Kidney (tissue), 14 donors: Measurements from ENCODE around the gene PDCD11. TPM values are rescaled to one million over a fixed set of nuclear protein-coding genes. Genes with fewer than 3 reads are reported as not detected.
A peak's percentile ranks its signal among the peaks of the same experiment; 100 is the strongest.

Experiments
- DNase-seq, 5 donors: peaks; one replicate each; pipeline ENCODE4 v3.0.0-alpha.2; 2013 to 2020
- FAIRE-seq: peaks from 2 replicates; lab custom pipeline; 2012; peaks lifted over from hg19 to GRCh38; lab: Jason Lieb, UNC
- H3K27ac ChIP-seq, 2 donors: one replicate each; pipeline ENCODE4 v1.7.0; 2013; ENCODE audit warnings: low read depth in 2 of 2, low read length in 2 of 2, inconsistent platforms in 1 of 2
- H3K27me3 ChIP-seq: one replicate; pipeline ENCODE4 v1.7.1; 2013; ENCODE audit warnings: low read length, inconsistent platforms; ENCODE audit not compliant: control insufficient read depth, insufficient read depth
- H3K36me3 ChIP-seq, 3 donors: one replicate each; pipeline versions ENCODE4 v1.7.0 to v1.7.1; 2013; ENCODE audit warnings: low read length in 3 of 3, control low read depth in 1 of 3, inconsistent platforms in 1 of 3; ENCODE audit not compliant: insufficient read depth in 3 of 3, control insufficient read depth in 2 of 3
- H3K4me1 ChIP-seq, 3 donors: one replicate each; pipeline versions ENCODE4 v1.7.0 to v1.7.1; 2013; ENCODE audit warnings: low read length in 3 of 3, inconsistent platforms in 1 of 3, low read depth in 1 of 3; ENCODE audit not compliant: control insufficient read depth in 2 of 3, insufficient read depth in 2 of 3
- H3K4me3 ChIP-seq, 3 donors: one replicate each; pipeline versions ENCODE4 v1.7.0 to v1.8.1; 2013; ENCODE audit warnings: low read length in 3 of 3, control low read depth in 1 of 3, inconsistent platforms in 1 of 3
- H3K9ac ChIP-seq, 3 donors: one replicate each; pipeline versions ENCODE4 v1.7.0 to v1.7.1; 2013; ENCODE audit warnings: low read length in 3 of 3, control low read depth in 1 of 3, inconsistent platforms in 1 of 3
- H3K9me3 ChIP-seq, 3 donors: one replicate each; pipeline versions ENCODE4 v1.7.0 to v1.7.1; 2013; ENCODE audit warnings: low read length in 3 of 3, control low read depth in 1 of 3, inconsistent platforms in 1 of 3; ENCODE audit not compliant: control insufficient read depth in 2 of 3, insufficient read depth in 1 of 3
- intact Hi-C: fragments of 100-400 bp; cut with DNase I; formaldehyde crosslinking; loops from one replicate; pipeline ENCODE4 v1.11.1; 2022
- polyA plus RNA-seq: library from polyadenylated mRNA; stranded (reverse); fragments of 350-450 nt; fragmentation: Illumina TruSeq; extraction: RNeasy Lipid Tissue Mini Kit (QIAGEN cat#74804); gene quantifications from one replicate; pipeline ENCODE4 v1.2.3, GENCODE V29; 2014; ENCODE audit warnings: low read depth, low replicate concordance; ENCODE audit not compliant: insufficient read depth
- total RNA-seq: library from RNA; stranded (reverse); fragmentation: NEBNext Ultra II Directional; extraction: Animal tissue kit (Norgen Biotek cat#: 25700); gene quantifications from one replicate; pipeline ENCODE4 v1.2.1, GENCODE V29; 2021
- TF ChIP-seq, protein P1 (sequence below): IDR thresholded peaks from 3 replicates; pipeline ENCODE4 v1.5.1; 2012; ENCODE audit warnings: mild to moderate bottlenecking, moderate library complexity, borderline replicate concordance; ENCODE audit not compliant: insufficient read depth; ENCODE audit errors: extremely low read depth
- donor health status: control.
- donor health status: control.
- donor health status: control.
- donor health status: control.
- donor health status: control.
- donor health status: DM: yes; HTN: yes; CAD: no.
- donor health status: Normal renal cell carcinoma (clear cell type).

Gene PDCD11
- total and polyA plus RNA-seq, 2 donors from 2014 or later = 8.7 to 24.9 TPM

DNA sequence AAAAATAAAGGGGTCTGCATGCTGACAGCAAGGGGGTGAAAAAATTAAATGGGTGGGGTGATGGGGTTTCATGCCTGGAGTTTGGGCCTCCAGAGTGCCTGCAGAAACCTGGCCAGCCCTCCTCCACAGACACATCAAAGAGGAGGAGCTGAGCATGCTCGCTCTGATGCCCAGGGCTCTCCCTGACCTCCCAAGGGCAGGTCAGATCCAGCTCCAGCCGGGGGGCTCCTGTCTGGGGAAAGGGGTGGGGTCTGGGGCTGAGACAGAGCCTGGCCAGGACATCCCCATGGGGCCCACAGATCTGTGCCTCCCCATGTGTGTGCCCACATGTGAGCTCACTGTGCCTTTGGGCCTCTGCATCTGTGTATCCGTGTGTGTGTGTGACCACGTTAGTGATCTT, 63.2 kb downstream of the PDCD11 start:
- Histone ChIP-seq H3K9ac (no peak overlapping the region), H3K27me3 (no peaks in the 10 kb centered on the region), H3K36me3 (no peaks in the 10 kb centered on the region), H3K9me3 (no peaks in the 10 kb centered on the region), H3K4me1 (no peaks in the 10 kb centered on the region), H3K4me3 (no peak overlapping the region), H3K27ac (no peak overlapping the region)
- TF ChIP-seq, protein P1, sequence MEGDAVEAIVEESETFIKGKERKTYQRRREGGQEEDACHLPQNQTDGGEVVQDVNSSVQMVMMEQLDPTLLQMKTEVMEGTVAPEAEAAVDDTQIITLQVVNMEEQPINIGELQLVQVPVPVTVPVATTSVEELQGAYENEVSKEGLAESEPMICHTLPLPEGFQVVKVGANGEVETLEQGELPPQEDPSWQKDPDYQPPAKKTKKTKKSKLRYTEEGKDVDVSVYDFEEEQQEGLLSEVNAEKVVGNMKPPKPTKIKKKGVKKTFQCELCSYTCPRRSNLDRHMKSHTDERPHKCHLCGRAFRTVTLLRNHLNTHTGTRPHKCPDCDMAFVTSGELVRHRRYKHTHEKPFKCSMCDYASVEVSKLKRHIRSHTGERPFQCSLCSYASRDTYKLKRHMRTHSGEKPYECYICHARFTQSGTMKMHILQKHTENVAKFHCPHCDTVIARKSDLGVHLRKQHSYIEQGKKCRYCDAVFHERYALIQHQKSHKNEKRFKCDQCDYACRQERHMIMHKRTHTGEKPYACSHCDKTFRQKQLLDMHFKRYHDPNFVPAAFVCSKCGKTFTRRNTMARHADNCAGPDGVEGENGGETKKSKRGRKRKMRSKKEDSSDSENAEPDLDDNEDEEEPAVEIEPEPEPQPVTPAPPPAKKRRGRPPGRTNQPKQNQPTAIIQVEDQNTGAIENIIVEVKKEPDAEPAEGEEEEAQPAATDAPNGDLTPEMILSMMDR = no peak
- intact Hi-C loops = no loop called here
- FAIRE-seq (no peak), DNase-seq (peak in 2 of 5 donors; percentile 8 to 26)

DNA sequence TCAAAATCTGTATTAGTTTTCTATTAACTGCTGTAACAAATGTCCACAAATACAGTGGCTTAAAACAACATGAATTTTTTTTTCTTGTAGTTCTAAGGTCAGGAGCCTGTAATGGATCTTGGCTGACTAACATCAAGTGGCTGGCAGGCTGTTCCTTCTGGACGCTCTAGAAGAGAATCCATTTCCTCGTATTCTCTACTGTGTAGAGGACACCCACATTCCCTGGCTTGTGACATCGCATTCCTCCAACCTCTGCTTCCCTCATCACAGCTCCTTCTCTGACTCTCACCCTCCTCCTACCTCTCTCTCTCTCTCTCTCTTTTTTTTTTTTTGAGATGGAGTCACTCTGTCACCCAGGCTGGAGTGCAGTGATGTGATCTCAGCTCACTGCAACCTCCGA, 67.1 kb downstream of the PDCD11 start:
- FAIRE-seq (no peak), DNase-seq (no peak)
- no peak overlapping the region for H3K9ac ChIP-seq
- no peaks in the 10 kb centered on the region for H3K27me3 ChIP-seq
- no peak overlapping the region for H3K4me3 ChIP-seq
- H3K4me1 ChIP-seq = no peaks in the 10 kb centered on the region
- TF ChIP-seq, protein P1 = no peak
- intact Hi-C loops = no loop called here
- no peaks in the 10 kb centered on the region for H3K9me3 ChIP-seq
- no peak overlapping the region for H3K27ac ChIP-seq
- H3K36me3 ChIP-seq = no peaks in the 10 kb centered on the region

GRCh38 chr10:103465411-103466179, 69.2 kb downstream of the PDCD11 start:
- TF ChIP-seq, protein P1 = no peak
- DNase-seq (no peak), FAIRE-seq (no peak)
- H3K36me3 ChIP-seq = no peaks in the 10 kb centered on the region
- no peaks in the 10 kb centered on the region for H3K9me3 ChIP-seq
- H3K27me3 ChIP-seq = no peaks in the 10 kb centered on the region
- H3K27ac ChIP-seq = no peak overlapping the region
- H3K4me1 ChIP-seq = no peaks in the 10 kb centered on the region
- H3K9ac ChIP-seq = no peak overlapping the region
- no peak overlapping the region for H3K4me3 ChIP-seq
- intact Hi-C loops = no loop called here

DNA sequence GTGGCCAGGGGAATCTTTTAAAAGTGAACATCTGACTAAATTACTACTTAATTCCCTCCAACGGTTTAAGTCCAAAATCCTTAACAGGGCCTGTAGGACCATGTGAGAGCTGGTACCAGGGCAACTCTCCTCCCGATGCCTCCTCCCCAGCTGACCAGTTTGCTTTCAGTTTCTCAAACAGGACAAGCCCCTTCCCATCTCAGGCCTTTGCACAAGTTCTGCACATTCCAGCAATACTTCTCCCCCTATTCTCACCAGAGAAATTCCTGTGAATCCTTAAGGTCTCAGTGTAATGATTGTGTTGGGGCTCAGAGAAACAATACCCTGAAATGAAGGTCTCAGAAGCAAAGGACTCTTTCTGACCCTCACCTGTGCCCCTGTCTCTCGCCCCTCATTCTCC, 70.3 kb downstream of the PDCD11 start:
- H3K4me3 ChIP-seq = no peak overlapping the region
- no peak overlapping the region for H3K27ac ChIP-seq
- H3K27me3 ChIP-seq = no peaks in the 10 kb centered on the region
- DNase-seq (peak in 1 of 5 donors; percentile 16), FAIRE-seq (no peak)
- TF ChIP-seq, protein P1 = no peak
- H3K36me3 ChIP-seq = no peaks in the 10 kb centered on the region
- H3K9me3 ChIP-seq = no peaks in the 10 kb centered on the region
- no peak overlapping the region for H3K9ac ChIP-seq
- intact Hi-C loops = no loop called here
- H3K4me1 ChIP-seq = no peaks in the 10 kb centered on the region
